Measurements from ENCODE around the gene BARHL1. TPM values are rescaled to one million over a fixed set of nuclear protein-coding genes. Genes with fewer than 3 reads are reported as not detected.

Gene BARHL1
- polyA plus RNA-seq, 1 donor (not counting 4 experiments of a cell fraction or from before 2014, with no cell fraction given) = not detected

- DNase-seq (ENCODE audit: low read depth, low spot score) = no peak
- TF ChIP-seq CTCF (optimal IDR thresholded peaks at IDR 0.05 in 1 of 3, IDR thresholded peaks at IDR 0.05 in 1 of 3, conservative IDR thresholded peaks at IDR 0.05 in 1 of 3; ENCODE audit: extremely low read depth in 1 of 3, insufficient read depth in 2 of 3, low read length in 3 of 3) = no peak
- H3K27ac ChIP-seq (ENCODE audit: control insufficient read depth, insufficient read depth, low read length) = no peak overlapping the region
- no peaks in the 10 kb centered on the region for H3K9me1 ChIP-seq (ENCODE audit: control insufficient read depth, extremely low read depth, insufficient read depth, low read length)
- no peaks in the 10 kb centered on the region for H3K27me3 ChIP-seq (ENCODE audit: control insufficient read depth, extremely low read depth, insufficient read depth, low read length)
- H3K4me2 ChIP-seq (ENCODE audit: control insufficient read depth, extremely low read depth, insufficient read depth, low read depth, low read length) = no peak overlapping the region
- dilution Hi-C loops (cut with MboI; ENCODE audit: extremely low pct_ligation_motif_present, low sequenced_read_pairs) = no loop called here
- H3K36me3 ChIP-seq (ENCODE audit: control insufficient read depth in 2 of 2, extremely low read depth in 1 of 2, insufficient read depth in 2 of 2, low read length in 2 of 2) = peaks cover 37 to 43% of the 10 kb centered on the region in 2 experiments
- H3K4me3 ChIP-seq (ENCODE audit: control insufficient read depth in 2 of 3, extremely low read depth in 1 of 3, insufficient read depth in 2 of 3, low read depth in 1 of 3, low read length in 3 of 3) = no peak overlapping the region
- no peaks in the 10 kb centered on the region for H3K4me1 ChIP-seq (ENCODE audit: control insufficient read depth, extremely low read depth, insufficient read depth, low read length)
- H2AFZ ChIP-seq (ENCODE audit: control insufficient read depth, low read length) = no peak overlapping the region
- no peak for FAIRE-seq
- H3K79me2 ChIP-seq (ENCODE audit: control insufficient read depth, insufficient read depth, low read length) = no peaks in the 10 kb centered on the region
- no peaks in the 10 kb centered on the region for H4K20me1 ChIP-seq (ENCODE audit: control insufficient read depth, extremely low read depth, insufficient read depth, low read length)
- H3K9ac ChIP-seq (ENCODE audit: control insufficient read depth, extremely low read depth, insufficient read depth, low read length) = no peak overlapping the region
- no peaks in the 10 kb centered on the region for H3K9me3 ChIP-seq (ENCODE audit: control insufficient read depth, low read depth, low read length)
These were observed 23.7 kb downstream of the BARHL1 start for GRCh38 chr9:132606066-132606465.

- no peaks in the 10 kb centered on the region for H3K9me1 ChIP-seq (ENCODE audit: control insufficient read depth, extremely low read depth, insufficient read depth, low read length)
- dilution Hi-C loops (cut with MboI; ENCODE audit: extremely low pct_ligation_motif_present, low sequenced_read_pairs) = no loop called here
- H3K27ac ChIP-seq (ENCODE audit: control insufficient read depth, insufficient read depth, low read length) = no peak overlapping the region
- no peak overlapping the region for H2AFZ ChIP-seq (ENCODE audit: control insufficient read depth, low read length)
- H3K9me3 ChIP-seq (ENCODE audit: control insufficient read depth, low read depth, low read length) = no peaks in the 10 kb centered on the region
- TF ChIP-seq EZH2 (IDR thresholded peaks at IDR 0.05; ENCODE audit: low read length) (no peak), CTCF (optimal IDR thresholded peaks at IDR 0.05 in 1 of 3, IDR thresholded peaks at IDR 0.05 in 1 of 3, conservative IDR thresholded peaks at IDR 0.05 in 1 of 3; ENCODE audit: extremely low read depth in 1 of 3, insufficient read depth in 2 of 3, low read length in 3 of 3) (no peak)
- H3K36me3 ChIP-seq (ENCODE audit: control insufficient read depth in 2 of 2, extremely low read depth in 1 of 2, insufficient read depth in 2 of 2, low read length in 2 of 2) = peaks cover 37 to 52% of the 10 kb centered on the region in 2 experiments
- H3K9ac ChIP-seq (ENCODE audit: control insufficient read depth, extremely low read depth, insufficient read depth, low read length) = no peak overlapping the region
- no peak overlapping the region for H3K4me3 ChIP-seq (ENCODE audit: control insufficient read depth in 2 of 3, extremely low read depth in 1 of 3, insufficient read depth in 2 of 3, low read depth in 1 of 3, low read length in 3 of 3)
- DNase-seq (ENCODE audit: low read depth, low spot score) (no peak), FAIRE-seq (no peak)
- H3K79me2 ChIP-seq (ENCODE audit: control insufficient read depth, insufficient read depth, low read length) = no peaks in the 10 kb centered on the region
- H3K4me1 ChIP-seq (ENCODE audit: control insufficient read depth, extremely low read depth, insufficient read depth, low read length) = no peaks in the 10 kb centered on the region
- no peak overlapping the region for H3K4me2 ChIP-seq (ENCODE audit: control insufficient read depth, extremely low read depth, insufficient read depth, low read depth, low read length)
- H3K27me3 ChIP-seq (ENCODE audit: control insufficient read depth, extremely low read depth, insufficient read depth, low read length) = no peaks in the 10 kb centered on the region
- no peaks in the 10 kb centered on the region for H4K20me1 ChIP-seq (ENCODE audit: control insufficient read depth, extremely low read depth, insufficient read depth, low read length)
These were observed 26.8 kb downstream of the BARHL1 start for GRCh38 chr9:132609184-132609583.
